Upper lobe of left lung (tissue), 4 donors: Measurements from ENCODE around the gene OPRD1.

Experiments
- CTCF ChIP-seq, 6 experiments: fragments of 450-650 bp in 4 of 6; fragments of 200-600 bp in 2 of 6; sonication (generic) in 2 of 6; IDR thresholded peaks; one replicate each; pipeline ENCODE4 v1.5.1; 2016 to 2019; ENCODE audit warnings: antibody characterized with exemption in 6 of 6
- POLR2A ChIP-seq, 4 donors: fragments of 450-650 bp; IDR thresholded peaks; one replicate each; pipeline ENCODE4 v1.5.1; 2016 to 2017; ENCODE audit warnings: antibody characterized with exemption in 4 of 4, mild to moderate bottlenecking in 2 of 4
- POLR2AphosphoS5 ChIP-seq, 2 donors: sonication (generic); formaldehyde crosslinking; IDR thresholded peaks; one replicate each; pipeline ENCODE4 v1.5.1; 2017; ENCODE audit warnings: antibody characterized with exemption in 2 of 2

GRCh38 chr1:28812669-28813468 is 899 bp downstream of the OPRD1 start:
- TF ChIP-seq POLR2AphosphoS5 (IDR thresholded peaks at IDR 0.05) (no peak), CTCF (IDR thresholded peaks at IDR 0.05) (no peak), POLR2A (IDR thresholded peaks at IDR 0.05) (no peak)
